Activated CD4-positive, CD25-positive, alpha-beta regulatory T cell treated with anti-CD3 and anti-CD28 coated beads, Interleukin-2, amount 50 U/mL, for 24 hours (primary cell): Measurements from ENCODE around the gene ZBTB20.
"Not testable (repeated sequence)": the region's sequence is repeated elsewhere in the genome, so short reads cannot be mapped to it uniquely, and the experiment has no call there.

Experiments used
- ATAC-seq, 2 donors: fragments of 150-1000 bp; cut with Tn5 transposase; one replicate each; pipeline ENCODE4 v1.10.0; 2021; ENCODE audit warnings: mild to moderate bottlenecking in 1 of 2, moderate library complexity in 1 of 2

Gene ZBTB20

GRCh38 chr3:114824014-114824413 is 323.1 kb downstream of the ZBTB20 start:
- no peak for ATAC-seq

GRCh38 chr3:114823061-114823460 is 324.0 kb downstream of the ZBTB20 start:
- ATAC-seq, result no peak

GRCh38 chr3:114816052-114816451 is 331.0 kb downstream of the ZBTB20 start:
- ATAC-seq, result no peak

- ATAC-seq, result not testable (repeated sequence)
Measured at GRCh38 chr3:114812541-114813238, 334.4 kb downstream of the ZBTB20 start.

GRCh38 chr3:114809668-114810413 is 337.2 kb downstream of the ZBTB20 start:
- ATAC-seq, result peak; percentile 93 to 96

- ATAC-seq, result no peak
Measured at GRCh38 chr3:114804099-114804498, 343.0 kb downstream of the ZBTB20 start.

- ATAC-seq, result no peak
Measured at GRCh38 chr3:114803042-114803695, 343.9 kb downstream of the ZBTB20 start.

GRCh38 chr3:114800272-114801031 is 346.6 kb downstream of the ZBTB20 start:
- no peak for ATAC-seq

- ATAC-seq, result no peak
Measured at GRCh38 chr3:114799816-114800215, 347.3 kb downstream of the ZBTB20 start.

GRCh38 chr3:114796796-114797195 is 350.3 kb downstream of the ZBTB20 start:
- no peak for ATAC-seq

- no peak for ATAC-seq
Measured at GRCh38 chr3:114794894-114795630, 352.0 kb downstream of the ZBTB20 start.

- no peak for ATAC-seq
Measured at GRCh38 chr3:114792159-114792918, 354.7 kb downstream of the ZBTB20 start.

GRCh38 chr3:114790752-114791151 is 356.3 kb downstream of the ZBTB20 start:
- ATAC-seq, result no peak

GRCh38 chr3:114789803-114790202 is 357.3 kb downstream of the ZBTB20 start:
- ATAC-seq, result no peak

GRCh38 chr3:114775395-114775794 is 371.7 kb downstream of the ZBTB20 start:
- ATAC-seq, result no peak

- ATAC-seq, result no peak
Measured at GRCh38 chr3:114770874-114771273, 376.2 kb downstream of the ZBTB20 start.

GRCh38 chr3:114764056-114764492 is 383.0 kb downstream of the ZBTB20 start:
- no peak for ATAC-seq

- ATAC-seq, result no peak
Measured at GRCh38 chr3:114762144-114762543, 384.9 kb downstream of the ZBTB20 start.

- ATAC-seq, result no peak
Measured at GRCh38 chr3:114760679-114761078, 386.4 kb downstream of the ZBTB20 start.

GRCh38 chr3:114758831-114759699 is 388.0 kb downstream of the ZBTB20 start:
- ATAC-seq, result no peak
